ENCODE measurements around the gene UBE2N.

UBE2N gene

GRCh38 chr12:93451423-93452158 lies 9.8 kb upstream of the UBE2N start:
- TF ChIP-seq CTCF (IDR thresholded peaks at IDR 0.05; ENCODE audit: unreplicated experiment in 3 of 3): no peak
- H3K4me3 Mint-ChIP-seq: no peak overlapping the region
- no peaks in the 10 kb centered on the region for H3K9me3 Mint-ChIP-seq
- no peaks in the 10 kb centered on the region for H3K36me3 Mint-ChIP-seq (ENCODE audit: low read depth)
- H3K4me1 Mint-ChIP-seq: no peaks in the 10 kb centered on the region
- no peak overlapping the region for H3K27ac Mint-ChIP-seq
- H3K27me3 Mint-ChIP-seq (ENCODE audit: low read depth): no peaks in the 10 kb centered on the region

GRCh38 chr12:93449277-93449676 lies 7.5 kb upstream of the UBE2N start:
- Mint-ChIP-seq H3K4me1 (no peaks in the 10 kb centered on the region), H3K36me3 (ENCODE audit: low read depth) (no peaks in the 10 kb centered on the region), H3K27ac (no peak overlapping the region), H3K27me3 (ENCODE audit: low read depth) (no peaks in the 10 kb centered on the region), H3K4me3 (no peak overlapping the region), H3K9me3 (no peaks in the 10 kb centered on the region)
- TF ChIP-seq CTCF (IDR thresholded peaks at IDR 0.05; ENCODE audit: unreplicated experiment in 3 of 3): no peak

GRCh38 chr12:93448796-93449195 lies 7.0 kb upstream of the UBE2N start:
- no peaks in the 10 kb centered on the region for H3K4me1 Mint-ChIP-seq
- no peak overlapping the region for H3K4me3 Mint-ChIP-seq
- H3K27me3 Mint-ChIP-seq (ENCODE audit: low read depth): no peaks in the 10 kb centered on the region
- no peaks in the 10 kb centered on the region for H3K9me3 Mint-ChIP-seq
- no peak overlapping the region for H3K27ac Mint-ChIP-seq
- no peak for TF ChIP-seq CTCF (IDR thresholded peaks at IDR 0.05; ENCODE audit: unreplicated experiment in 3 of 3)
- H3K36me3 Mint-ChIP-seq (ENCODE audit: low read depth): no peaks in the 10 kb centered on the region

- H3K9me3 Mint-ChIP-seq: no peaks in the 10 kb centered on the region
- peaks cover 5% of the 10 kb centered on the region for H3K4me1 Mint-ChIP-seq
- no peaks in the 10 kb centered on the region for H3K27me3 Mint-ChIP-seq (ENCODE audit: low read depth)
- H3K36me3 Mint-ChIP-seq (ENCODE audit: low read depth): no peaks in the 10 kb centered on the region
- H3K27ac Mint-ChIP-seq: no peak overlapping the region
- no peak for TF ChIP-seq CTCF (IDR thresholded peaks at IDR 0.05; ENCODE audit: unreplicated experiment in 3 of 3)
- no peak overlapping the region for H3K4me3 Mint-ChIP-seq
Observed at GRCh38 chr12:93447555-93448290, 6.0 kb upstream of the UBE2N start.

- TF ChIP-seq CTCF (IDR thresholded peaks at IDR 0.05; ENCODE audit: unreplicated experiment in 3 of 3): no peak
- peak overlapping the region in 2 of 3 experiments; percentile 19 to 97 for H3K4me3 Mint-ChIP-seq
- no peaks in the 10 kb centered on the region for H3K36me3 Mint-ChIP-seq (ENCODE audit: low read depth)
- no peaks in the 10 kb centered on the region for H3K9me3 Mint-ChIP-seq
- H3K27ac Mint-ChIP-seq: peak overlapping the region in 1 of 3 experiments; percentile 99
- peaks cover 28% of the 10 kb centered on the region for H3K4me1 Mint-ChIP-seq
- no peaks in the 10 kb centered on the region for H3K27me3 Mint-ChIP-seq (ENCODE audit: low read depth)
Observed at GRCh38 chr12:93443576-93443975, 1.8 kb upstream of the UBE2N start.
